Activated CD4-positive, CD25-positive, alpha-beta regulatory T cell treated with anti-CD3 and anti-CD28 coated beads, Interleukin-2, amount 50 U/mL, for 72 hours (primary cell): ENCODE measurements around the gene BHLHE41.
A peak's percentile ranks its signal among the peaks of the same experiment; 100 is the strongest.

Experiments
- DNase-seq: peaks from one replicate; pipeline ENCODE4 v3.0.0; 2021

Gene BHLHE41

GRCh38 chr12:26113181-26113654 lies 11.6 kb downstream of the BHLHE41 start:
- no peak for DNase-seq

- no peak for DNase-seq
These were observed 12.1 kb downstream of the BHLHE41 start for GRCh38 chr12:26112703-26113147.

- no peak for DNase-seq
These were observed 12.6 kb downstream of the BHLHE41 start for GRCh38 chr12:26112232-26112631.

- no peak for DNase-seq
These were observed 15.4 kb downstream of the BHLHE41 start for GRCh38 chr12:26109343-26109881.

GRCh38 chr12:26108915-26109314 lies 15.9 kb downstream of the BHLHE41 start:
- no peak for DNase-seq

- no peak for DNase-seq
These were observed 18.5 kb downstream of the BHLHE41 start for GRCh38 chr12:26106347-26106746.

GRCh38 chr12:26102953-26103352 lies 21.9 kb downstream of the BHLHE41 start:
- DNase-seq, result no peak

GRCh38 chr12:26101763-26102162 lies 23.1 kb downstream of the BHLHE41 start:
- DNase-seq, result no peak

GRCh38 chr12:26101350-26101734 lies 23.5 kb downstream of the BHLHE41 start:
- no peak for DNase-seq

- no peak for DNase-seq
These were observed 24.0 kb downstream of the BHLHE41 start for GRCh38 chr12:26100666-26101349.

- peak; percentile 48 for DNase-seq
These were observed 27.6 kb downstream of the BHLHE41 start for GRCh38 chr12:26097046-26097878.

- DNase-seq, result no peak
These were observed 28.8 kb downstream of the BHLHE41 start for GRCh38 chr12:26096036-26096435.

- DNase-seq, result no peak
These were observed 29.7 kb downstream of the BHLHE41 start for GRCh38 chr12:26095186-26095585.

GRCh38 chr12:26092346-26093105 lies 32.3 kb downstream of the BHLHE41 start:
- no peak for DNase-seq

- no peak for DNase-seq
These were observed 33.0 kb downstream of the BHLHE41 start for GRCh38 chr12:26091822-26092221.

GRCh38 chr12:26090836-26091510 lies 33.9 kb downstream of the BHLHE41 start:
- no peak for DNase-seq

- DNase-seq, result no peak
These were observed 35.8 kb downstream of the BHLHE41 start for GRCh38 chr12:26088998-26089397.

GRCh38 chr12:26086936-26087335 lies 37.9 kb downstream of the BHLHE41 start:
- no peak for DNase-seq

GRCh38 chr12:26080911-26081310 lies 43.9 kb downstream of the BHLHE41 start:
- no peak for DNase-seq

GRCh38 chr12:26077915-26078702 lies 46.7 kb downstream of the BHLHE41 start:
- DNase-seq, result no peak
